HG02938 (cell line): ENCODE measurements around the gene AMY1A.
"Not testable (repeated sequence)": the region's sequence is repeated elsewhere in the genome, so short reads cannot be mapped to it uniquely, and the experiment has no call there.

Experiments
- ATAC-seq: cut with Tn5 transposase; IDR thresholded peaks from one replicate; pipeline ENCODE4 v1.9.1; 2021; ENCODE audit warnings: mild to moderate bottlenecking, moderate library complexity; ENCODE audit not compliant: unreplicated experiment

Gene AMY1A

GRCh38 chr1:103655460-103655859 lies at the start of gene AMY1A:
TSS of gene AMY1A (plus strand) at chr1:103655760. CDS start at chr1:103656331, 571 bp downstream.
- ATAC-seq, result not testable (repeated sequence)

GRCh38 chr1:103616362-103616761 lies 39.2 kb upstream of the AMY1A start:
- ATAC-seq, result no peak

- not testable (repeated sequence) for ATAC-seq
Measured at GRCh38 chr1:103616994-103617477, 38.5 kb upstream of the AMY1A start, which contains the start of gene AMY2A. TSS of gene AMY2A (plus strand) at chr1:103617427. CDS start at chr1:103617441, 14 bp downstream.

GRCh38 chr1:103627436-103627835 lies 28.1 kb upstream of the AMY1A start:
- ATAC-seq, result not testable (repeated sequence)

GRCh38 chr1:103641194-103641593 lies 14.4 kb upstream of the AMY1A start:
- not testable (repeated sequence) for ATAC-seq

- not testable (repeated sequence) for ATAC-seq
Measured at GRCh38 chr1:103643908-103644307, 11.7 kb upstream of the AMY1A start.

GRCh38 chr1:103650305-103650704 lies 5.3 kb upstream of the AMY1A start:
- ATAC-seq, result not testable (repeated sequence)

- ATAC-seq, result not testable (repeated sequence)
Measured at GRCh38 chr1:103650889-103651288, 4.7 kb upstream of the AMY1A start.

- ATAC-seq, result not testable (repeated sequence)
Measured at GRCh38 chr1:103654133-103654532, 1.4 kb upstream of the AMY1A start.

- not testable (repeated sequence) for ATAC-seq
Measured at GRCh38 chr1:103676335-103676734, 20.8 kb downstream of the AMY1A start.

GRCh38 chr1:103696110-103696509 lies 40.5 kb downstream of the AMY1A start, which contains the start of gene AMY1B:
TSS of gene AMY1B (minus strand) at chr1:103696210. CDS start at chr1:103695639, 571 bp downstream.
- ATAC-seq, result not testable (repeated sequence)

- not testable (repeated sequence) for ATAC-seq
Measured at GRCh38 chr1:103697430-103697829, 41.9 kb downstream of the AMY1A start.

GRCh38 chr1:103700669-103701068 lies 45.1 kb downstream of the AMY1A start:
- ATAC-seq, result not testable (repeated sequence)

GRCh38 chr1:103701256-103701655 lies 45.7 kb downstream of the AMY1A start:
- ATAC-seq, result not testable (repeated sequence)

- not testable (repeated sequence) for ATAC-seq
Measured at GRCh38 chr1:103707670-103708069, 52.1 kb downstream of the AMY1A start.

- not testable (repeated sequence) for ATAC-seq
Measured at GRCh38 chr1:103710381-103710780, 54.8 kb downstream of the AMY1A start.
